Measurements from ENCODE around the gene SPAG7.

Gene SPAG7

GRCh38 chr17:4967539-4968485, at the start of gene SPAG7:
TSS of gene SPAG7 (minus strand) at chr17:4967817. CDS start at chr17:4967804, 13 bp downstream.
- DNase-seq, result peak; percentile 96

- DNase-seq, result no peak
Observed at GRCh38 chr17:5014357-5014756, 46.7 kb upstream of the SPAG7 start.

- DNase-seq, result peak; percentile 87
Observed at GRCh38 chr17:5011928-5012327, 44.3 kb upstream of the SPAG7 start.

GRCh38 chr17:5003214-5003867, 35.7 kb upstream of the SPAG7 start:
- no peak for DNase-seq

- DNase-seq, result no peak
Observed at GRCh38 chr17:5002121-5002788, 34.6 kb upstream of the SPAG7 start.

GRCh38 chr17:5000237-5000639, 32.6 kb upstream of the SPAG7 start:
- DNase-seq, result no peak

GRCh38 chr17:4999430-5000093, 31.9 kb upstream of the SPAG7 start:
- DNase-seq, result no peak

GRCh38 chr17:4998732-4999429, 31.3 kb upstream of the SPAG7 start:
- DNase-seq, result no peak

GRCh38 chr17:4998027-4998731, 30.6 kb upstream of the SPAG7 start:
- no peak for DNase-seq

GRCh38 chr17:4997302-4998026, 29.8 kb upstream of the SPAG7 start, which contains the start of the genes INCA1 and KIF1C:
TSS of gene INCA1 (minus strand) at chr17:4997522. CDS start at chr17:4994437, 3,085 bp downstream.
TSS of gene KIF1C (plus strand) at chr17:4997950. CDS start at chr17:5000247, 2,297 bp downstream.
- peak; percentile 94 for DNase-seq

- no peak for DNase-seq
Observed at GRCh38 chr17:4994081-4994595, 26.5 kb upstream of the SPAG7 start.

GRCh38 chr17:4987767-4988567, 20.4 kb upstream of the SPAG7 start:
- DNase-seq, result no peak

GRCh38 chr17:4986951-4987766, 19.5 kb upstream of the SPAG7 start, which contains the start of gene CAMTA2:
TSS of gene CAMTA2 (minus strand) at chr17:4987675. CDS start at chr17:4986222, 1,453 bp downstream.
- peak; percentile 92 for DNase-seq

- peak; percentile 19 for DNase-seq
Observed at GRCh38 chr17:4986403-4986802, 18.8 kb upstream of the SPAG7 start.

- no peak for DNase-seq
Observed at GRCh38 chr17:4982305-4982704, 14.7 kb upstream of the SPAG7 start.

- peak; percentile 76 for DNase-seq
Observed at GRCh38 chr17:4980644-4981216, 13.1 kb upstream of the SPAG7 start.

- DNase-seq, result no peak
Observed at GRCh38 chr17:4978726-4979125, 11.1 kb upstream of the SPAG7 start.

- no peak for DNase-seq
Observed at GRCh38 chr17:4974115-4974670, 6.6 kb upstream of the SPAG7 start.

Data from activated CD4-positive, alpha-beta T cell treated with anti-CD3 and anti-CD28 coated beads, Interleukin-2, Interleukin-6, amounts not matched to agents 100 ng/mL and 50 ng/mL, durations not matched to agents 16 hours and 8 hours (primary cell).